Adipocyte (in vitro differentiated cells): ENCODE results near the gene COTL1.

Source experiments
- DNase-seq: peaks from one replicate; pipeline ENCODE4 v3.0.0-alpha.2; 2015; ENCODE audit warnings: low read depth
- H3K27me3 ChIP-seq: replicated peaks from 2 replicates; pipeline ENCODE4 v1.7.0; 2013; ENCODE audit warnings: mild to moderate bottlenecking, low read length, moderate library complexity; ENCODE audit not compliant: control insufficient read depth, insufficient read depth
- H3K36me3 ChIP-seq: 2 replicates; pipeline ENCODE4 v1.7.0; 2013; ENCODE audit warnings: low read length, mild to moderate bottlenecking, moderate library complexity; ENCODE audit not compliant: control insufficient read depth, insufficient read depth, severe bottlenecking
- H3K4me1 ChIP-seq: 2 replicates; pipeline ENCODE4 v1.7.0; 2013; ENCODE audit warnings: mild to moderate bottlenecking, low read length, moderate library complexity; ENCODE audit not compliant: control insufficient read depth, insufficient read depth
- H3K4me3 ChIP-seq: 2 replicates; pipeline ENCODE4 v1.7.0; 2013; ENCODE audit warnings: mild to moderate bottlenecking, low read length, moderate library complexity
- H3K9ac ChIP-seq: 2 replicates; pipeline ENCODE4 v1.7.0; 2013; ENCODE audit warnings: mild to moderate bottlenecking, low read length, moderate library complexity
- H3K9me3 ChIP-seq: 2 replicates; pipeline ENCODE4 v1.7.0; 2013; ENCODE audit warnings: mild to moderate bottlenecking, low read length, moderate library complexity; ENCODE audit not compliant: control insufficient read depth

The COTL1 gene

DNA sequence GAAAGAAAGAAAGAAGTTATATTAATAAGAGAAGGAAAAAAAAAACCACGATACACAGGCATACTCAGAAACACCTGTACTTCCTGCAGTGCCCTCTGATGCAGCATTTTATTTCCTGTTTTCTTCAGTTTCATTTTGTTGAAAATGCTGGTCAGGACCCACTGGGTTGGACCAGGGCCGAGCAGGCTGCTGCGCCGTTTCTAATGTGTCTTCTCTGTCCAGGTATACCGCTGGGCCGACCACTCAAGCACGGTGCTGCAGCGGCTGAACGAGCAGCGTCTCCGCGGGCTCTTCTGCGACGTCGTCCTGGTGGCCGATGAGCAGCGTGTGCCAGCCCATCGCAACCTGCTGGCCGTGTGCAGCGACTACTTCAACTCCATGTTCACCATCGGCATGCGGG, 38.8 kb upstream of the COTL1 start:
- H3K27me3 ChIP-seq, result no peaks in the 10 kb centered on the region
- no peaks in the 10 kb centered on the region for H3K9me3 ChIP-seq
- no peak for DNase-seq
- H3K4me3 ChIP-seq, result no peak overlapping the region
- peaks cover 9% of the 10 kb centered on the region for H3K4me1 ChIP-seq
- no peak overlapping the region for H3K9ac ChIP-seq
- H3K36me3 ChIP-seq, result peaks cover 70% of the 10 kb centered on the region

DNA sequence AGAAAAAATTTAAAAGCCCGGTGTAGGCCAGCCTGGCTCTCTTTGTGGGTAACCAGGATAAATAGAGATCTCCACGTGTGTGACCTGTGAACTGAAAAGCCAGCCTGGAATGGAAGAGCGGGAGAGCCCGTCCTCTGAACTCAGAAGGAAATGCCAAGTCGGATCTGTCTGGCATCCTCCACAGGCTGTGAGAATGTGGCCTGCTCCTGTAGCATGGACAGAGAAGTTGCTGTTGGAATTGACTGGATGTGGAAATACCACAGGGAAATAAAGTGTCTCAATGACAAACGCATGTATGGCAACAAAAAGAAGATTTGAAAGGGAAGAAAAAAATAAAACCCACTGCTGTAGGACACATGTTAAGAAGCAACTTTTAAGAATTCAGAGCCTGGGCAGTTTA, 37.1 kb upstream of the COTL1 start:
- Histone ChIP-seq H3K4me1 (peaks cover 21% of the 10 kb centered on the region), H3K36me3 (peaks cover 61% of the 10 kb centered on the region), H3K9ac (no peak overlapping the region), H3K9me3 (no peaks in the 10 kb centered on the region), H3K27me3 (no peaks in the 10 kb centered on the region), H3K4me3 (no peak overlapping the region)
- DNase-seq, result no peak

DNA sequence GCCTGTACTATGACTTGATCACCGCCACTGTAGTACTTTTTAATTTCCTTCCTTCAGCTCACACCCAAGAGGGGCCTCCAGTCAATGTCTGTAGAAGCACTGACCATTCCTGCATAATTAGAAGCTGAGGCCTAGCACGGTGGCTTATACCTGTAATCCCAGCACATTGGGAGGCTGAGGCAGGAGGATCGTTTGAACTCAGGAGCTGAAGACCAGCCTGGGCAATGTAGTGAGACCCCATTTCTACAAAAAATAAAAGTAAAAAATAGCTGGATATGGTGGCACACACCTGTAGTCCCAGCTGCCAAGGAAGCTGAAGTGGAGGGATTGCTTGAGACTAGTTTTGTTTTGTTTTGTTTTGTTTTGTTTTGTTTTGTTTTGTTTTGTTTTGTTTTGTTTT, 36.4 kb upstream of the COTL1 start:
- Histone ChIP-seq H3K36me3 (peaks cover 53% of the 10 kb centered on the region), H3K4me1 (peaks cover 26% of the 10 kb centered on the region), H3K4me3 (no peak overlapping the region), H3K9ac (no peak overlapping the region), H3K9me3 (no peaks in the 10 kb centered on the region), H3K27me3 (no peaks in the 10 kb centered on the region)
- DNase-seq, result no peak

- Histone ChIP-seq H3K4me1 (peaks cover 33% of the 10 kb centered on the region), H3K36me3 (peaks cover 36% of the 10 kb centered on the region), H3K4me3 (no peak overlapping the region), H3K9me3 (no peaks in the 10 kb centered on the region), H3K27me3 (no peaks in the 10 kb centered on the region), H3K9ac (no peak overlapping the region)
- no peak for DNase-seq
These were observed 34.7 kb upstream of the COTL1 start for GRCh38 chr16:84652566-84652965.

- H3K9ac ChIP-seq, result no peak overlapping the region
- peaks cover 35% of the 10 kb centered on the region for H3K4me1 ChIP-seq
- H3K9me3 ChIP-seq, result no peaks in the 10 kb centered on the region
- peak; percentile 69 for DNase-seq
- H3K27me3 ChIP-seq, result no peaks in the 10 kb centered on the region
- peaks cover 27% of the 10 kb centered on the region for H3K36me3 ChIP-seq
- H3K4me3 ChIP-seq, result peak overlapping the region; percentile 14
These were observed 32.4 kb upstream of the COTL1 start for GRCh38 chr16:84650062-84650991.

DNA sequence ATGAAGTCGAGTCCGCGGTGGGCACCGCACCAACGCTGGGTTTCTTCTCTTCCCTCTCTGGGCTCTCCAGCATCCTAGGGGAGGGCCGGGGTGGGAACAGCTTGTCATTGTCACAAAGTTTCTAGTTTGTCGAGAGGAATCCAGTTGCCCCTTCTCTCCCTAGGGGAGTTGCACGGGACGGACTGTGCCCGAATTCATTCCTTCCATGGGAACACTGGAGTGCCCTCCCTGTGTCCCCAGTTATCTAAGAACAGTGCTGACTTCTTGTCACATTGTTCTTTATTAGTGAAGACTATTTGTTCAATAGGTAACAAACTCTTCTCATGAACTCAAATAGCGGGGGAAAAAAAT, 31.6 kb upstream of the COTL1 start:
- H3K4me1 ChIP-seq, result peaks cover 35% of the 10 kb centered on the region
- H3K27me3 ChIP-seq, result no peaks in the 10 kb centered on the region
- H3K4me3 ChIP-seq, result peak overlapping the region; percentile 88
- peak overlapping the region; percentile 88 for H3K9ac ChIP-seq
- no peaks in the 10 kb centered on the region for H3K9me3 ChIP-seq
- no peak for DNase-seq
- H3K36me3 ChIP-seq, result peaks cover 27% of the 10 kb centered on the region

- Histone ChIP-seq H3K36me3 (peaks cover 23% of the 10 kb centered on the region), H3K4me1 (peaks cover 35% of the 10 kb centered on the region), H3K9ac (peak overlapping the region; percentile 88), H3K4me3 (peak overlapping the region; percentile 88), H3K27me3 (no peaks in the 10 kb centered on the region), H3K9me3 (no peaks in the 10 kb centered on the region)
- peak; percentile 44 for DNase-seq
These were observed 31.0 kb upstream of the COTL1 start for GRCh38 chr16:84648595-84649510.

GRCh38 chr16:84647828-84648594, 30.1 kb upstream of the COTL1 start, which contains the start of gene KLHL36:
Gene KLHL36 (plus strand): TSS chr16:84648511. CDS start chr16:84650868, 2,357 bp downstream.
- no peaks in the 10 kb centered on the region for H3K9me3 ChIP-seq
- H3K27me3 ChIP-seq, result no peaks in the 10 kb centered on the region
- H3K4me3 ChIP-seq, result peak within 1 kb of the TSS; percentile 88
- H3K9ac ChIP-seq, result peak within 1 kb of the TSS; percentile 88
- H3K36me3 ChIP-seq, result peaks cover 19% of the 10 kb centered on the region
- peak; percentile 81 for DNase-seq
- H3K4me1 ChIP-seq, result peaks cover 43% of the 10 kb centered on the region

DNA sequence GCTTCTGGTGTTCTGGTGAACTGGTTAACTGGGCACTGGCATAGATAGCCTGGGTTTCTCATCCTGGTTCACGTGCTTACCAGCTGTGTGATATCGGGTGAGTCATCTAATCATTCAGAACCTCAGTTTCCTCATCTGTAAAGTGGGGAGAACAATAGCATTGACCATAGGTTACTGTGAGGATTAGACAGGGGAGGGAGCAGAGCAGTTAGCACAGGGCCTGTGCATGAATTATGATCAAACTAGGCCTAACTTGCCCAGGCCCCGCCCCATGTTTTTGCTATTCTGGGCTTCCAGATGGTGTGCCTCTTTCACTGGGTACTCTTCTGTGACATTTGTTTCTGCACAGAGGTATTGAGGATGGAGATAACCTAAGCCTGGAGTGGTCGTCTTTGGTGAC, 25.8 kb upstream of the COTL1 start:
- H3K4me3 ChIP-seq, result no peak overlapping the region
- H3K36me3 ChIP-seq, result no peaks in the 10 kb centered on the region
- no peaks in the 10 kb centered on the region for H3K27me3 ChIP-seq
- no peak overlapping the region for H3K9ac ChIP-seq
- no peaks in the 10 kb centered on the region for H3K9me3 ChIP-seq
- peak; percentile 20 for DNase-seq
- H3K4me1 ChIP-seq, result peaks cover 29% of the 10 kb centered on the region

DNA sequence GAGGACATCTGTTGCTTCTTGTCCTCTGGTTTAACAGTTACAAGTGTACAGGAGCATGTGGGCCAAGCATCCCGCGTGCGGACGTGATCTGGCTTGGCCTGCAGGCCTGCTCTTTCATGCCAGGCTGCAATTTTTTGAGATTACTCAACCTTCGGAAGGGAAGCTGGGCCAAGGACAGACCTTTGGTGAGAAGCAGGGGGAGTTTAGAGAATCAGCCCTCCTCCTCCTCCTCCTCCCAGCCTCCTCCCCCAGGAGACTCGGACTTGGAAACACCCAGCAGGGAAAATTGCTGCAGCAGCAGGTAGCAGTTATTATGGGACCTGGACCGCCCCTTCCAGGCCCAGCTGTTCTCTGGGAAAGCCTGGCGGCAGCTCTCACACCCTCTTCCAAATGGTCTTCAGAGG, 25.3 kb upstream of the COTL1 start:
- Histone ChIP-seq H3K4me3 (no peak overlapping the region), H3K36me3 (no peaks in the 10 kb centered on the region), H3K9me3 (no peaks in the 10 kb centered on the region), H3K27me3 (no peaks in the 10 kb centered on the region), H3K9ac (peak overlapping the region; percentile 22), H3K4me1 (peaks cover 29% of the 10 kb centered on the region)
- DNase-seq, result peak; percentile 95
